ENCODE measurements around the gene DET1. TPM values are rescaled to one million over a fixed set of nuclear protein-coding genes. Genes with fewer than 3 reads are reported as not detected.
"Not testable (repeated sequence)": the region's sequence is repeated elsewhere in the genome, so short reads cannot be mapped to it uniquely, and the experiment has no call there.

DET1 gene
- polyA plus RNA-seq, 1 of the 3 experiments (the other 2 are of a cell fraction) = 4.5 TPM

GRCh38 chr15:88525418-88525817, 21.1 kb downstream of the DET1 start:
- ChIA-PET CTCF (no interaction called here), POLR2A (no interaction called here)
- H4K20me1 ChIP-seq (ENCODE audit: insufficient read depth) = no peaks in the 10 kb centered on the region
- no peak overlapping the region for H3K4me2 ChIP-seq
- no peaks in the 10 kb centered on the region for H3K4me1 ChIP-seq (ENCODE audit: control insufficient read depth in 1 of 2, insufficient read depth in 2 of 2, low read depth in 1 of 2, low read length in 1 of 2)
- H3K9me2 ChIP-seq = no peaks in the 10 kb centered on the region
- H3K9ac ChIP-seq = no peak overlapping the region
- H3K36me3 ChIP-seq (replicated peaks in 1 of 2; ENCODE audit: control insufficient read depth in 1 of 2, insufficient read depth in 2 of 2, low read length in 1 of 2) = peaks cover 24 to 49% of the 10 kb centered on the region in 2 experiments
- no peak overlapping the region for H2AFZ ChIP-seq (ENCODE audit: low read depth)
- no peaks in the 10 kb centered on the region for H3K27me3 ChIP-seq (ENCODE audit: insufficient read depth)
- no peak overlapping the region for H3K27ac ChIP-seq (ENCODE audit: low read depth in 2 of 2, low read length in 1 of 2)
- no peak for TF ChIP-seq ELF1 (IDR thresholded peaks at IDR 0.05)
- no peak for TF ChIP-seq USF2 (IDR thresholded peaks at IDR 0.05; ENCODE audit: borderline replicate concordance, low read depth, low read length)
- no peak for TF ChIP-seq RXRA (IDR thresholded peaks at IDR 0.05; ENCODE audit: borderline replicate concordance, low read depth)
- TF ChIP-seq USF1 (IDR thresholded peaks at IDR 0.05; ENCODE audit: borderline replicate concordance, low read depth) = no peak
- no peak for TF ChIP-seq CTCF (IDR thresholded peaks at IDR 0.05)
- TF ChIP-seq RCOR1 (IDR thresholded peaks at IDR 0.05; ENCODE audit: low read length) = no peak
- TF ChIP-seq ZBTB33 (IDR thresholded peaks at IDR 0.05; ENCODE audit: borderline replicate concordance, low read depth) = no peak
- no peak for TF ChIP-seq RFX5 (IDR thresholded peaks at IDR 0.05; ENCODE audit: low read length)
- TF ChIP-seq TEAD4 (IDR thresholded peaks at IDR 0.05; ENCODE audit: borderline replicate concordance, insufficient read depth) = no peak
- DNase-seq = no peak
- no peaks in the 10 kb centered on the region for H3K79me2 ChIP-seq (ENCODE audit: insufficient read depth)
- H3K9me3 ChIP-seq = no peaks in the 10 kb centered on the region
- no peaks in the 10 kb centered on the region for H3F3A ChIP-seq (replicated peaks; ENCODE audit: insufficient read depth)
- no peak overlapping the region for H3K4me3 ChIP-seq (ENCODE audit: low read depth in 2 of 2, low read length in 1 of 2)

- H3K9me3 ChIP-seq; H2AFZ ChIP-seq (ENCODE audit: low read depth); H3F3A ChIP-seq (replicated peaks; ENCODE audit: insufficient read depth); H3K9ac ChIP-seq; DNase-seq; H3K4me2 ChIP-seq; H3K4me3 ChIP-seq (ENCODE audit: low read depth in 2 of 2, low read length in 1 of 2); CTCF ChIA-PET; H3K9me2 ChIP-seq; POLR2A ChIA-PET; H3K4me1 ChIP-seq (ENCODE audit: control insufficient read depth in 1 of 2, insufficient read depth in 2 of 2, low read depth in 1 of 2, low read length in 1 of 2); H4K20me1 ChIP-seq (ENCODE audit: insufficient read depth); H3K27ac ChIP-seq (ENCODE audit: low read depth in 2 of 2, low read length in 1 of 2); H3K27me3 ChIP-seq (ENCODE audit: insufficient read depth); H3K79me2 ChIP-seq (ENCODE audit: insufficient read depth): not testable (repeated sequence)
- H3K36me3 ChIP-seq (replicated peaks in 1 of 2; ENCODE audit: control insufficient read depth in 1 of 2, insufficient read depth in 2 of 2, low read length in 1 of 2) = peaks cover 20 to 36% of the 10 kb centered on the region in 2 experiments
- 100% methylated on average over 1 of the region's 23 CpGs for WGBS (ENCODE audit: low lambda C conversion rate)
Observed at GRCh38 chr15:88524094-88524493, 22.4 kb downstream of the DET1 start.
